Measurements from ENCODE around the gene SNX11.

The SNX11 gene

DNA sequence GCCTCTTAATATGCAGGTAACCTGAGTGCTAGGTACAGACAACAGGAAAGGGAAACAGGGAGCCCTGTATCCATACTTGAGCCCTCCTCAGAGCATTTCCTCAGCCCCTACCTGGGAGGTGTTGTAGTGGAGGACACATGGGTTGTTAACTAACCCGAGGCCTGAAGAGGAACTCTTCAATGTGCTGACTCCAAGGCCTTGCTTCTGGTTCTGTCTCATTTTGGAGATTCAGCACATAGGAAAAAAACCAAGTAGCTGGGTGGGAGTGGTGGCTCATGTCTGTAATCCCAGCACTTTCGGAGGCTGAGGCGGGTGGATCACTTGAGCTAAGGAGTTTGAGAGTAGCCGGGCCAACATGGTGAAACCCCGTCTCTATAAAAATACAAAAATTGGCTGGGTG lies 24.8 kb downstream of the SNX11 start:
- Histone ChIP-seq H3K9ac (ENCODE audit: low read depth, low read length) (no peak overlapping the region), H3K4me1 (ENCODE audit: insufficient read depth, low read length) (peaks cover 2% of the 10 kb centered on the region; the same call in 1 of the 2 replicates), H3K36me3 (ENCODE audit: insufficient read depth, low read length) (no peaks in the 10 kb centered on the region), H3K9me3 (ENCODE audit: control insufficient read depth, insufficient read depth, low read length) (no peaks in the 10 kb centered on the region)

DNA sequence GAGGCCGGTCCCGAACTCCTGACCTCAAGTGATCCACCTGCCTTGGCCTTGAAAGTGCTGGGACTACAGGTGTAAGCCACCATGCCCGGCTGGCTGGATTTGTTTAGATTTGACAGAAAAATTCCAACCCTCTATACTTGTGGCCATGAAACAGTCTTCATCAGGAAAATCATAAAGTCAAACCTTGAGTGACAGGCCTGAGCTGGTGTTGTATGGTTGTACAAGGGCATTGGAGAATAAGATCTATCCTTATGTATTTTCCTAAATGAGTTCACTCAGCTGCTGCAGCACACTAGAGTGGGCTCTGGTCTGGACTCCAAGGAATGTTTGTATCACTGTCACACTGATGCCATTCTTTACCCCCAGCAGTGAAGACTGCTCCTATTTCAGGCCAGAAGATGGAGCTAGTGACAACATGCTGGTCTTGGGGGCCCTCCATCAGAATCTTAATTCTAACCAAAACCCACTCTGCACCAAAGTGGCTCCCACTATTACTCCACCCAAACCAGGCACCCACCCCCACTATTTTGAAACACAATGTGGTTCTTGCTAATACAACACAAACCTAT lies 27.4 kb downstream of the SNX11 start:
- H3K36me3 ChIP-seq (ENCODE audit: insufficient read depth, low read length) = no peaks in the 10 kb centered on the region
- H3K9ac ChIP-seq (ENCODE audit: low read depth, low read length) = no peak overlapping the region
- H3K4me1 ChIP-seq (ENCODE audit: insufficient read depth, low read length) = no peaks in the 10 kb centered on the region
- no peaks in the 10 kb centered on the region for H3K9me3 ChIP-seq (ENCODE audit: control insufficient read depth, insufficient read depth, low read length)

DNA sequence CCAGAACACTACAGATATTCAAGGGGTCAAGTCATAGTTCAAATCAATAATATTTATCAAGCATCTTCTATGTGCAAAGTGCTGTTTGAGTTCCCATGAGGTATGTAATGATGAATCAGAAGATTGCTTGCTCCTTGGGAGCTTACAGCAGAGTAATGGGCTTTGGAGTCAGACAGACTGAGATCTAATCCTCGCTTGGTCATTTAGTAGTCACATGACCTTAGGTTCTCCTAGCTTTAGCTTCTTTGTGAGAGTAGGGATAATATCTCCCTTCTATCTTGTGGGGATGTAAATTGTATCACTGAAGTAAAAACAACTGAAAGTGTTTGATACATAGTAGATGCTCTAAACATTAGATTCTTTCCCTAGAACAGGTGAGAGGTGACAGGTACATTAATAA lies 30.1 kb downstream of the SNX11 start:
- Histone ChIP-seq H3K9me3 (ENCODE audit: control insufficient read depth, insufficient read depth, low read length) (no peaks in the 10 kb centered on the region), H3K36me3 (ENCODE audit: insufficient read depth, low read length) (no peaks in the 10 kb centered on the region), H3K9ac (ENCODE audit: low read depth, low read length) (no peak overlapping the region), H3K4me1 (ENCODE audit: insufficient read depth, low read length) (no peaks in the 10 kb centered on the region)

DNA sequence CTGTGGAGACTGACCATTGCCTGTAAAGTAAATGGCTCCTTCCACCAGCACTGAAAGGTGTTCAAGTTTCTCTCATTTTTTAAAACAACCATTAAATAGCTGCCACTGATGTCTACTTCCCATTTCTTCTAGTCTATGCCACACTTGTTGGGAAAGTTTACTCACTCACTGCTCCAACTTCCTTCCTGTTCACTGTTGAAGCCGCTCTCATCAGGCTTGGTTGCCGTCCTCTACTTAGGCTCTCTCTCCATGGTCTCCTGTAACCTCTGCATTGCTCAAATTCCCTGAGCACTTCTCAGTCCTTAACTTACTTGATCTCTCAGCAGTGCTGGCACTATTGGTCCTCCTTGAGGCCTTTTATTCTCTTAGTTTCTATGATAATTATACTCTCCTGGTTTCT lies 32.4 kb downstream of the SNX11 start:
- no peak overlapping the region for H3K9ac ChIP-seq (ENCODE audit: low read depth, low read length)

DNA sequence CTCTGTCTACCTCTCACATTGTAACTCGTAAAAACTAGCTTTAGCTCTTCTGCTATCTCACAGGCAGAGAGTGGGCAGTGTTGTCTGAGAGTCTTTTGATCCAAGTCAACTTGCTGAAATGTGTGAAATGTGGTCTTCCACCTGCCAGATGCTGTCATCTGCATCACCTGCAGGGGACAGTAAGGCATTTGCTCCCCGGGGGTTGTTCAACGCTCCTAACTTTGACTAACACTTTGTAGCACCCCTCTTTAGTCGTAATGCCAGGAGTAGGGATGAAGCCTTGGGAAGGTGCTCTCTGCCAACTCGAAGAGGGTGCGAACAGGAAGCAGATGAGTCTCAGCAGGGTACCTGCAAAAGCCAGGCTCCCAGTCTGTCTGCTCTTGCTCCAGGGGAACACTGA lies 36.1 kb downstream of the SNX11 start:
- Histone ChIP-seq H3K36me3 (ENCODE audit: insufficient read depth, low read length) (no peaks in the 10 kb centered on the region), H3K9me3 (ENCODE audit: control insufficient read depth, insufficient read depth, low read length) (no peaks in the 10 kb centered on the region), H3K4me1 (ENCODE audit: insufficient read depth, low read length) (0 out of 2 replicates have a peak, but pooled peaks cover 6% of the 10 kb centered on the region), H3K9ac (ENCODE audit: low read depth, low read length) (no peak overlapping the region)

More for the DNA sequence above, 32.4 kb downstream of the SNX11 start:
- Histone ChIP-seq H3K9me3 (ENCODE audit: control insufficient read depth, insufficient read depth, low read length) (no peaks in the 10 kb centered on the region), H3K4me1 (ENCODE audit: insufficient read depth, low read length) (0 out of 2 replicates have a peak, but pooled peaks cover 6% of the 10 kb centered on the region), H3K36me3 (ENCODE audit: insufficient read depth, low read length) (no peaks in the 10 kb centered on the region)

DNA sequence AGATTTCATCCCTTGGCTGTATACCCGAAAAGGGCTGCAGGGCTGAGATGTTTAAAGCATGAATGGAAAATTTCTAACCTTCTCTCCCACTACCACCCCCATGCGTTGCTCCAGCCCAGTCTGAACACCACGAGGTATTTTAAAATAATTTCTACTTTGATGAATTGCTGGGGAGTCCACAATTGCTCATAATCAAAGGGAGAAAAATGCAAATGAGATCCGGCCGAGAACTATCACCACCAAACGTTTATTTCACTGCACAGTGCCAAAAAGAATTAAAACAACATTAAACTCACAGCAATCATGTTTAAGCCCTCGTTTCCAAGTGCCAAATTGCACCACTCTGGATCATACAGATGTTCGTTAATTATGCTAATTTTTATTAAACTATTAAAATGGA lies 36.7 kb downstream of the SNX11 start:
- no peaks in the 10 kb centered on the region for H3K36me3 ChIP-seq (ENCODE audit: insufficient read depth, low read length)
- no peak overlapping the region for H3K9ac ChIP-seq (ENCODE audit: low read depth, low read length)
- H3K4me1 ChIP-seq (ENCODE audit: insufficient read depth, low read length) = peaks cover 12% of the 10 kb centered on the region; the same call in 1 of the 2 replicates
- no peaks in the 10 kb centered on the region for H3K9me3 ChIP-seq (ENCODE audit: control insufficient read depth, insufficient read depth, low read length)

DNA sequence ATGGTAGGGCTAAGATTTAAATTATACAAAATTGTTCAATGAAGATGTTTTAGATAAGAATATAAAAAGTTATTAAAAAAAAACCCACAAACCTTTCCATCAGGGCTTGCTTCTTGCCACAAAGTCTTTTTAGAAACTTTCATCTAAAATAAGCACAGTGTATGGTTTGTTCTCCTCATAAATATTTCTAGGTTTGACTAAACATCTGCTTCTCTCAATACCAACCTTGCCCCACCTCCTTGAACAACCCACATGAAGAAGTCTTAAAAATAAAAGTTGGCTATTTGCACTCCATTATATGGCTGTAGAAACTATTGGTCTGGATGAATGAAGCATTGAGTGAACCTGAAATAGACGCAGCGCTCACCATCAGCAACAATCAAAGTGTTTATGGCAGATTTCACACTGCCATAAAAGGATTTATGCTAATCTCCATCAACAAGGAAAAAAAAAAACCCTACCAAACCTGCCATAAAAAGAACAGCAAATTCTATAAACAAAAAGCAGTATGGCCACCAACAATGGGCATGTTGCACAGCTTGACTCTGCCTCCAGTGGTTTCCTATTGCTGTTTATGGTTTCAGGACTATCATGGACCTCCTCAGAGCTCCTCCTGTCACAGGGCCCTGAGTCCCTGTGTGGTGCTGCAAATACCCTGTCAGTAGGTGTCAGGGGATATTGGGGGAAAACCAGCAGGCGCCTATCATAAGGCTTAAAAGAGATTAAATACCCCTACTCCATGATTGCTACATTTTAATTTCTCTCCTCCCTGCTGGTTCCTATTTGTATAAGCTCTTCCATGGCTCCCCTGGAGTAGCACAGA lies 37.6 kb downstream of the SNX11 start:
- H3K9ac ChIP-seq (ENCODE audit: low read depth, low read length) = no peak overlapping the region
- H3K9me3 ChIP-seq (ENCODE audit: control insufficient read depth, insufficient read depth, low read length) = no peaks in the 10 kb centered on the region
- no peaks in the 10 kb centered on the region for H3K36me3 ChIP-seq (ENCODE audit: insufficient read depth, low read length)

DNA sequence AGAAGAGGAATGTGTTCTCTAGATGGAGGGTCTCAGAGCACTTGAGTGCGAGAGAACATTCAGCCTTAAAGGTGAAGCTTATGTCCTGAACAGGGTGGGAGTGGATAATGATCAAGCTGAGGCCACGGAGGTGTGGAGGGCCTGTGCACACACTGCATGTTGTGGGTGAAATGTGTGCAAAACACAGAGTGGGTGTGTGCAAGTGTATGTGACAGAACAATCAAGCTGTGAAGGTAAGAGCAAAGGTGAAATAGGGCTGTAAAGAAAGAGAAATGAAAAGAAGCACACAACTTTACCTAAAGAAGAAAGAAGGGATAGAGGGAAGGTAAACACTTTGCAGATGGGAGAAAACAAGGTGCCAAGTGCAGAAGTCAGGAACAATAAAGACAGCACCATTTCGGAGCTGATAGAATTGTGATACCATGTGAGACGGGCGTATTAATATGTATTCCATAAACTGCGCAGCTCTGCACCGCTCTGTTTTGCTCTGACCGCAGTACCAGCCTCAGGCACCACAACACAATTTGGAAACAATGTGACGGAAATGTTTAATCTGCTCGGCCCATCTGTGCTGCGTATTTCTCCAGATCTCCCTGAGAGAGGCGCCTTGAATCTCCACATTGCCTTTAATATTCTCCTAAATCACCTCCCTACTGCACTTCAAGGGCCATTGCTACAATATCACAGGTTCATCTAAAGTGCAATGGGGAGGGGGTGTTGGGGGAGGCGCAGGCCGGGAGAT lies 40.6 kb downstream of the SNX11 start:
- Histone ChIP-seq H3K9ac (ENCODE audit: low read depth, low read length) (no peak overlapping the region), H3K4me1 (ENCODE audit: insufficient read depth, low read length) (peaks cover 29% of the 10 kb centered on the region; the same call in 1 of the 2 replicates), H3K9me3 (ENCODE audit: control insufficient read depth, insufficient read depth, low read length) (no peaks in the 10 kb centered on the region), H3K36me3 (ENCODE audit: insufficient read depth, low read length) (no peaks in the 10 kb centered on the region)

More for the DNA sequence above, 37.6 kb downstream of the SNX11 start:
- peaks cover 20% of the 10 kb centered on the region; the same call in 1 of the 2 replicates for H3K4me1 ChIP-seq (ENCODE audit: insufficient read depth, low read length)

DNA sequence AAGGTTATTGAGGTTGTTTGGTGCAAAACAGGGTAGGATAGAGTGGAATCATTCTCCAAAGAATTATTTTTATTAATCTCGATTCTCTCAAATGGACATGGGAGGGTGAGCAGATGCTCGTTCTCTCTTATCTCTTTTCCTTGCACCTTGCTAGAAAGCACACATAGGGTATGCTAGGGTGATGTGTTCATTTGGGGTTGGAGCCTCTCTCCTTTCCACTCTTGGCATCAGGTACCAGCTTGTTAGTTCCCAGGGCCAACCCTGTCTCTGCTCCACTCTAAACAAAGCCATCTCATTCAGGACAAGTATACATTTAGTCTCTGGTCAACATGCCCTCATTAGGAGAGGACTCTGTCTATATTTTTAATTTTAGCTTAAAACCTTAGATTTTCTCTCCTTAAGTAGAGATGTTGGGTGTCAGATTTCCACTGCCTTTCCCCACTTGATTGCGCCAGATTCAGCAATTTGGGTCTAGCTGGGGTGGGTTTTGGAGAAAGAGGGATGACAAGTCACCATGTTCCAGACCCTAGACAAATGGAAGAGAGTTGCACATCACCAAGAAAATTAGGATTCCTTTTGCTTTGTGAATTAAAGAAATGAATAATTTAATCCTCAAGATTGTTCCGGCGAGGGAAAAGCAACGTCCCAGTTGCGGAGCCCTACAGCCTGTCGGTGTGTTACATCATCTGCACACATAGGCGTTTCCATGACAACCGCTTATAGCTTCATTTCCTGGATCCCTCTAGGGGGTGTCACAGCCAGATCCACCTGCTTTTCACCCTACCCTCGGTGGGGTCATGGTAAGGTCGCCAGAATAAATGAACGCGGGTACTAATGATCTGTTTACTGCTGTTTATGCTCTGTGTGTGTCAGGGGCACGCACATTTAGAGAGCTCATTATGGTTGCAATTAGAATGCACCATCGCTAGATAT lies 41.6 kb downstream of the SNX11 start:
- H3K9ac ChIP-seq (ENCODE audit: low read depth, low read length) = no peak overlapping the region
- peaks cover 32% of the 10 kb centered on the region for H3K4me1 ChIP-seq (ENCODE audit: insufficient read depth, low read length)
- no peaks in the 10 kb centered on the region for H3K36me3 ChIP-seq (ENCODE audit: insufficient read depth, low read length)
- no peaks in the 10 kb centered on the region for H3K9me3 ChIP-seq (ENCODE audit: control insufficient read depth, insufficient read depth, low read length)

DNA sequence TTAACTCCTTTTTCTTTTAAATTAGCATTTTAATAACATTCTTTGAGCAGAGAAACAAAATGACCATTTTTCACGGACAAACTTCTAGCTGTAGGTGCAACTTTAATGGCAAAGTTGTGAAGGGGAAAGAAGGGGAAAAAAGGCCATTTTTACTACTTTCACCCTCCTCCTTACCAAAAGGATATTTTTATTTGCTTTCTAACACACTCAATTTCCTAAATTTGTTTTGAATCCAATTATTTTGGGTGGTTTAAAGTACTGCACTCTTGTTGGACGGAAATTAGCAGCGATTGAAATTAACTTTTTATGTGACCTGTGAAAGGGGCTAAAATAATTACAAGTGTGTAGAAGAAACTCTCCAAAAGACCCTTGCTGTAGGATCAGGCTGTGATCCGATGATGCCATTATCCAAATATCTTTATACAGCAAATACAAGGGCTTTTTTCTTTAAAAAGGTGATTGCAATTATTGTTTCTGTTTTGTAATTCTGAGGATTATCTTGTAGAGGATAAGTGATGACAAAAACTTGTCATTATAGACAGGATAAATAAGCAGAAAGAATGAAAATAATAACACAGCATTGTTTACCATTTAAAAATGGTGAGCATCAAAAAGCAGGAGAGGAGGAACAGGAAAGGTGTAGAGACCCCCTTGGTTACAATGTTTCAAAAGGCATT lies 42.4 kb downstream of the SNX11 start:
- Histone ChIP-seq H3K9ac (ENCODE audit: low read depth, low read length) (no peak overlapping the region), H3K4me1 (ENCODE audit: insufficient read depth, low read length) (peaks cover 32% of the 10 kb centered on the region), H3K9me3 (ENCODE audit: control insufficient read depth, insufficient read depth, low read length) (no peaks in the 10 kb centered on the region), H3K36me3 (ENCODE audit: insufficient read depth, low read length) (no peaks in the 10 kb centered on the region)

DNA sequence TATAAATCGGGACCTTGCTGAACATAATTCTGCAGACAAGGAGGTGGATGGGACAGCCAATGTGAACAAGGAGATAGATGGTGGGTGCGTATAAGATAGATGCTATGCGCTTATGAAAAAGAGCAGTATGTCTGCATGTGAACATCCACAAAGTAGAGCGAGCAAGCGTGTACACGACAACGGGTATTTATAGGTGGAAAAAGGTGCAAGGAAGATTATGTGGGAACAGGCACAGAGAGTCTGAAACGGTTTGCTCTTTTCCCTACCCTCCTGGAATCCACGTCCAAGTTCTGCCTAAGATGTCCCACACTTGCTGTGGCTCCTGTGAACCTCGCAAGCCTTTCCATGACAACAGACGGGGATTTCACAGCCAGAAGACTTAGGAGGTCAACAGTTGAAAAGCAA lies 43.0 kb downstream of the SNX11 start:
- Histone ChIP-seq H3K36me3 (ENCODE audit: insufficient read depth, low read length) (no peaks in the 10 kb centered on the region), H3K9me3 (ENCODE audit: control insufficient read depth, insufficient read depth, low read length) (no peaks in the 10 kb centered on the region), H3K4me1 (ENCODE audit: insufficient read depth, low read length) (peaks cover 32% of the 10 kb centered on the region), H3K9ac (ENCODE audit: low read depth, low read length) (no peak overlapping the region)

DNA sequence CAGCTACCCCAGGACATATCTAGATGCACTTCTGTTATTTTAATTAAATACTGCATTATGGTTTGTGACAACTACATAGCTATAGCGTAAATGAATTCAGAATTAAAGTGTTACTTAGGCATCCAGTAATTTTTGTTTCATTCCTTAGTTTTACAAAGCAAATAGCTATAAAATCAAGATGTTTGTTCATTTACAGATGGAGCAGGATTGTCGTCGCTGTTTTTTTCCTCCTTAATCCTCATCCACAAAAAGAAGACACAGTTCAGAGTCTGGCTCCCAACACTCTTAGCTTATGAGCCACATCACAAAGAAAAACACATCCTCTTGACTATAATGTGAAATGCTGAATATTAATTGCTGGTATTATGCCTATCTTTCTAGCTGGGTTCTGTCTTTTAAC lies 43.7 kb downstream of the SNX11 start:
- Histone ChIP-seq H3K9me3 (ENCODE audit: control insufficient read depth, insufficient read depth, low read length) (no peaks in the 10 kb centered on the region), H3K36me3 (ENCODE audit: insufficient read depth, low read length) (no peaks in the 10 kb centered on the region), H3K4me1 (ENCODE audit: insufficient read depth, low read length) (peaks cover 36% of the 10 kb centered on the region), H3K9ac (ENCODE audit: low read depth, low read length) (no peak overlapping the region)

DNA sequence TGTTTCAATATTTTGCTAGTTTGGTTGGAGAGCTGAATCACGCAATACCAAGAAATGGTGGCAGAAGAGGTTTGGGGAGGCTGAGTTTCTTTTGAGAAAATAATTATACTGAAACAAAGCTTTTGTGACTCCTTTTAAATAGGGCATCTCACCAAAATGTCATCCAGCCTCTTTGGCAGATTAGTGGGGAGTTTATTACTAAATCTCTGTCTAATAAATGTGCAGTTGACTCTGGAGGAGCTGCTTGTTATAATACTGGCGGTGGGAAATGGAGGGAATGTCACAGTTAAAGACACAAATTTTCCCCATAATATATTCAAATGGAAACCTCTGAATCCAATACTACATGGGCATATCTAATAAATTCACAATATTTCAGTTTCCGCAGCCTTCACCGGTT lies 44.7 kb downstream of the SNX11 start:
- Histone ChIP-seq H3K9me3 (ENCODE audit: control insufficient read depth, insufficient read depth, low read length) (no peaks in the 10 kb centered on the region), H3K9ac (ENCODE audit: low read depth, low read length) (no peak overlapping the region), H3K36me3 (ENCODE audit: insufficient read depth, low read length) (no peaks in the 10 kb centered on the region), H3K4me1 (ENCODE audit: insufficient read depth, low read length) (peaks cover 40% of the 10 kb centered on the region)
